T1000 (cell line): ENCODE data around the gene ATP8B4.
A peak's percentile ranks its signal among the peaks of the same experiment; 100 is the strongest.

ENCODE experiments used
- DNase-seq: peaks from one replicate; lab custom pipeline; 2025; ENCODE audit warnings: mixed read lengths; lab: John Stamatoyannopoulos, UW

ATP8B4 gene

DNA sequence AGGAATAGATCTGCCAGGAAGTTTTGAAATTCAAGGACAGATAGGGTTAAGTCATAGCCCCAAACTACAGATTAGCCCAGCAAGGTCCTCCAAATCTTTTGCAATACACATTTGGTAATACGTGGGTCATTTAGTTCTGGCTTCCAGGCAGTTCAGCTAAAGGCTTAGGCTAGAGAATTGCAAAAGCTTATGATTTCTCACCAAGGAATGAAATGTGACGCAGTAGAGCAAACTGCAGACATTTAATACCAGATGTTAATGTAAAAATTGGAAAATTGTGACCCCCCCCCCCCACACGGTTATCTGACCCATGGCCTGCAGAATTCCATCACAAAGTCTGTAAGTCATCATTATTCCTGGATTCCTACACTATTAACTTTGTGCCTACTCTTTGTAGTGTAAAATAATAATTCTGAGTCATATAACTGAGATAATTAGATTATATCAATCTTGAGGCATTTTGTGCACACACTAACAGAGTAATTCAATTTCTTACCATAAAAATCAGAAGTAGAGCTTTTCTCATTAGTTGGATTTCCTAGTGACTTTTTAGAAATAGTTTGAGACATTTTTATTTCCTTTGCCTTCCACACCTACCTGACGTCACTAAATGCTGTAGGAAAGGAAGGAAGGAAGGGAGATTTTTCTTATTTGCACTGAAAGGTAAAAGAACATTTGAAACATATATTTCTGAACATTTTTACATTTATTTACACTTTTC is 263.0 kb downstream of the ATP8B4 start:
- DNase-seq: peak; percentile 12

DNA sequence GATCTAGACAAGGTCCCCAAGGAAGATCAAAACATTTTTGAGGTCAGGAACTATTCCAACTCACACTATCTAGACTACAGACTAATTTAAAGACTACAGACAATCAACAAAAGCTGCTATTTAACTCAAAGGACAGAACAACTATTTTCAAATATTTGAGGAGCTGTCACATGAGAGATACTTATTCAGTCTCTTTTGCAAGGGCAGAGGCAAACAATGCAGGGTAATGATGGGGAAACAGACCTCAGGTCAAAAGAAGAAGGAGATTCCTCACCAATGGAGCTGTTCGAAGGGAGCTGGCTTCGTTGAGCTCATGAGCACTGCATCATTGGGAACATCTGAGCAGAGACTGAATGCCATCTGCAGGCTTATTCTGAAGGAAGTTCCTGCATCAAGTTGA is 266.3 kb downstream of the ATP8B4 start:
- no peak for DNase-seq

DNA sequence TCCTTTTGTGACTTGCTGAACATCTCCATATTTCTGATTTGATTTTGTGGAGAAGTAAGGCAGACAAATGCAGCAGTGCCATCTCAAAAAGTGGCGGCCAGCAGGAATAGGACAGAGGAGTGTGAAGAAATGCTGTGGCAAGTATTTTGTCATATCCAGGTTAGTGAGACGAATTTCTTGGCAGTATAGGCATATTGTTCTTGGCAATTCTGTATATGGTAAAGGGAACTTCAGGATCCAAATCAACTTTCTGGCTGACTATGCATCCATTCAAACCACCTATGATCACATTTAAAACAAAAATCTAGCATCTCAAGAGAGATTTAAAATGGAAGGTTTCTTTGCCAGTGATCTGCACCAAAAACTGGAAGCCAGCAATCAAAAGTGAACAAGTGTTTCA is 270.2 kb downstream of the ATP8B4 start:
- DNase-seq: no peak

DNA sequence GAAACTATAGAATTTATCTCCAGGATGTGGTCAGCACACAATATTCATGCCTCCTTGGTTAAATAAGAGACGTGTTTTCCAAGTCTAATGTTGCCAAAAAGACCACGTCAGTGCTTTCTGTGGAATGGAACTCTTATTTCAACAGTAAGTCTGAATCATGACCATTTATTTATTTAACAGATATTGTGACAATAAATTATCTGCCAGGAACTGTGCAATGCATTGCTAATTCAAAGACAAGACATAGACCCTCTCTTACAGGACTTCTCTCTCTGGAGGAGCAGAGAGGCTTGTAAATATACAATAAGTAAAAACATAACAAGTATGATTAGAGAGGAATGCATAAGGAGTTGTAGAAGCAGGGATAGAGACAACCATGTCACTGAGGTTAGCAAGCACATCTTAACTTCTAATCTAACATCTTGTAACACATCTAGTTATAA is 270.7 kb downstream of the ATP8B4 start:
- DNase-seq: peak; percentile 11

DNA sequence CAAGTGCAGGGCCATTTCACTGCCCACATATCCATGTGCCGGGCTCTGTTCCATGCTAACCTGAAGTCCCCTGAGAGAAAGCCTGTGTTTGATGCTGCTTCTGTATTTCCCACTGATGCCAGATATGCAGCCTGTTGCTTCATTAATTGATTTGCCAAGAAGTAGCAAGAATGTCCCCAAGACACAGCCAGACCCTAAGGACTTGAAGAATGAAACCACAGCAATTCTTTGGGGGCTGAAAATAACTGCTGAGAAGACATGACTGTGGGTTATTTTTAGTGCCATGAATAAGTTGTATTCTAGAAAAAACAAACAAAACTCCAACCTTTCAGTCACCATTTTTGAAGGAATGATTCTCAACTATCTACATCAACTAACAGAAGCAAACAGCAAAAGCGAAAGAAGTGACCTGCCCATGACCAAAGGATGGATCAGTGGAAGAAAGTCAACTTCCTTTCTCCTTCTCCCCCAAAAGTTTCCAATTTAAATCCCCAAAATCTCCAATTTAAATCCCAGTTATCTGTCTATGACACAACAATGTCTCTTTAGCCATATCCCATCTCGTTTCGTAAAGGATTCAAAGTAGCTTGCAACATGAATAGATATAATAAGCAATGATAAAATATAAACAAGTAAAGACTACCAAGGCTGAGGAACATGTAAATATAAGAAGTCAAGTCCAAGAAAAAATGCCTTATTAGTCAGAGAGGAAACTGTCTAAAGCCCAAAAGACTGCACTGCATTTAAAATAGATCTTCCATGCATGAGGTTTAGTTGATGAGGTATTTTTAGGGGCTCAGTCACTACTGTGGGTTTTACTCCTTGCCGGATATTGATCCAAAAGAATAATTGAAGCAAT is 271.4 kb downstream of the ATP8B4 start:
- no peak for DNase-seq

DNA sequence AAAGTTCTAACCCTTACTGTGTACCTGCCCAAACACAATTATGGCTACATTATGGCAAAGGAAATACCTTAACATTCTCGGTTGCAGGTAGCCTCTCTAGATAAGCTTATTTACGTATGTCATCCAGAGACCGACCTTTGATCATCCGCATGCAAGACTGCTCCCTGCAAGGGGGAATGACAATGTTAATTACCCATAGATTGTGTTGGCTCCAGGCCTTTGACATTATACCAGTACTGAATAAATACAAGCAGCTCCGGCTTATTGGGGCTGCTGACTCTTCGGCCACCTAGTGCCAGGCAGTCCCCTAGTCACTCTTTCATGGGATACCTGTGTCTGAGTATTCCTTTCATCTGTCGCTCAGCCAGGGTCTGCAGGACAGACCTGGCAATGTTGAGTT is 274.6 kb downstream of the ATP8B4 start:
- DNase-seq: no peak

DNA sequence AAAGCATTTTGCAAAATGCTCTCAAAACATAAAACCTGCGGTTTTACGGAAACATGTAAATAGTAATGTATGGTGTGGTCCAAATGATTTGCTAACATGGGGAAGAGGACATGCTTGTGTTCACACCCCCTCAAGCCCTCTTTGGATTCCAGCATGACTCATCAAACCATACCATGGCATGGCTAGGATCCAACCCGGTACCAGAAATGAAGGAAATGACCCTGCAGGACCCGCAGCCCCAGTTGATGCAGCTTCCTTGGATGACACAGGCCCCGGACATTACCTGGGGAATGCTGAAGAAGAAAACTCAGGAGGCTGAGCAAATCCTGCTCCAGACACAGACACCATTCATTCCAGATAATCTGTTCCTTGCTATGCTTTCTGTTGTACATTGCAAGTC is 275.3 kb downstream of the ATP8B4 start:
- DNase-seq: no peak

DNA sequence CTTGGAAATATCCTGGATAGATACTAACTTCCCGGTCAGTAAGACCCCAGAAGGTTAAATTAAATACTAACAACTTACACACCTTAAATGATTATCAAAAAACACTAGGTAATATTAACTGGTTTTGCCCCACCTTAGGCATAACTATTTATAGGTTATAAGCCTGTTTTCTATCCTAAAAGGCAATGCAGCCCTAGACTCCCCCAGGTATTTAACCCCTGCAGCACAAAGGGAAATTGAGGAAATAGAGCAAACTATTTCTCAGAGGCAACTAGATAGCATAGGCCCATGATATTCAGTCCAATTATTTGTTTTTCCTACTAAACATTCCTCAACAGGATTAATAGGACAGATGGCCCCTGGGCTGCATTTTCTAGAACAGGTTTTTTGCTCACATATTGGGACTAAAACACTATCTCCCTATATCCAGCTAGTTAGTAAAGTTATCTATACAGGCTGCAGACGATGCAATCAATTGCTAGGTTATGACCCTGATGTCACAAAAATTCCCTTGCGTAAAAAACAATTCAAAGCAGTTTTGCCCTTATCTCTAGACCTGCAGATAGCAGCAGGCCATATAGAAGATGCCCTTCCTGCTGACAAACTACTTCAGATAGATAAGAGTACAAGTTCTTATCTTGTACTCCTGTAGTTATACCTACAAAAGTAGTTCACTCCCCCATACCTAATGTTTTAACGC is 276.9 kb downstream of the ATP8B4 start:
- no peak for DNase-seq

DNA sequence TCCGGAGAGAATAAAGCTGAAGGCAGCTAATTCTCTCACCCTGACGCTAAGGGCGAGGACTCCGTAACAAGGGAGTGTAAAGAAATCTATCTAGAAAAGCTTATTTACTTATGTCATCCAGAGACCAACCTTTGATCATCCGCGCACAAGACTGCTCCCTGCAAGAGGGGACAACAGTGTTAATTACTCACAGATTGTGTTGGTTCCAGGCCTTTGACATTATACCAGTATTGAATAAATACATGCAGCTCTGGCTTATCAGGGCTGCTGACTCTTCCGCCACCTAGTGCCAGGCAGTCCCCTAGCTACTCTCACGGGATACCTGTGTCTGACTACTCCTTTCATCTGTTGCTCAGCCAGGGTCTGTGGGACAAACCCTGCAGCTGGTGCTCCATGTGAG is 286.5 kb downstream of the ATP8B4 start:
- no peak for DNase-seq

DNA sequence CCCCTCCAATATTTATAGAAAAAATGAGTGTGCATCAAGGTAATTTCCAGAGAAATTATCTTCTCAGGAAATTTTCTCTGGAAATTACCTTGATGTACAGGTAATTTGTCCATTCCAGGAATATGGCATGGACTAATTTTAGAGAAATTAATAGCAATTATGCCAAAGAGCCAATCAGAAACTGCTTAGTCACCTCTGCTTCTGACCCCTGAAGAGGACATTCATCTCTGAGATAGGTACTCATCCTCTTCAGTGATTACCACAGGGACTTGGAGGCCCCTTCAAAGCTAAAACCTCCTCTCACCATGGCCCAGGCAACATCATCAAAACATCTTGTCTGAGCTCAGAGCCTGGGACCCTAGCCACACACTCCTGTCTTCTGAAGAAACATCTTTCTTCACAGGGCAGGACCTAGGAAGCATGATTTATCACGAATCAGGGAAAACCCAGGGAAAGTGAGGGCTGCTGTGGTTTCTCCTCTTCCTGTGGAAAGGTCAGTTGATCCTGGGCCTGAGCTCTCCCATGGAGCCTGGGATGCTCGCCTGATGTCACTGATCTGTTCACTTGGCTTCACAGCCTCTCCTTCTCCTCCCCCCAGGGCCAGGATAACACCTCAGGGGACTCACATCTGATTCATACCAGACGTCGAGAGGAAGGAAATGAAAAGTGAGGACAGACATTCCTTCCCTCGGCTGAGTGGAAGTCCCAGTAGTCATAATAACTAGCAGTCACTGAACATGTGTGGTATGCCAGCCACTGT is 287.6 kb downstream of the ATP8B4 start:
- DNase-seq: peak; percentile 79

DNA sequence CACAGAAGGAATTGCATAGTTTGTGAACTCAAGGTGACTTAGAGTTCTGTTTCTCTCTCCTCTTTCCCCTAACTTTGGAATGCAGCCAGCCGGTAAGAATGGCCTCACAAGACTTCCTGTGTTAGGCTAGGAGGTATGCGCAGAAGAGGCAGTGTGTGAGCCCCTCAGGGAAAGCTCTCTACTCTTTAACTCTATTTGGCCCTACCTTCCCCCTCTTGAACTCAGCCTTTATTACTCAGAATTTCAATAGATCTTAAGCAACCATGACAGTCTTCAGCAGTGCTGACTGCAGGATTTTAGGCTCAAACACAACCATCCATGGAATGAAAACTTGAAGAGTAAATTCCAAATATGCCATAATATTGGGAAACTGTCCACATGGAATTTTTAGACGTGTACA is 288.6 kb downstream of the ATP8B4 start:
- DNase-seq: no peak

DNA sequence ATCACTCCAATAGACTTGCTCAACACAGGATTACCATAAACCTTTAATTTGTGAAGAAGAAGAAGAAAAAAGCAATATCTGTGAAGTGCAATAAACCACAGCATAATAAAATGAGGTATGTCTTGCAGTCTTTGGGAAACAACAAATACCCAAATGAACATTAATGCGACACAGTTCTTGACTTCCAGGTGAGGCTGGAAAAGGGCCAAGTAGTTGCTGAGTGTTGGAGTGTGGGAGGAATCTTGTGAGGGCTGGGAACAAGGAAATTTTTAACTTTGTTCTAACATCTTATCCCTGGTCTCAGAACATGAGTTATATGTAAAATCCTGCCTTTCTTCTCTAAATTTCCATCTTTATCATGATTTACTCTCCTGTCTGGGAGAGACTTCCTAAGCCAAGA is 291.7 kb downstream of the ATP8B4 start:
- no peak for DNase-seq

DNA sequence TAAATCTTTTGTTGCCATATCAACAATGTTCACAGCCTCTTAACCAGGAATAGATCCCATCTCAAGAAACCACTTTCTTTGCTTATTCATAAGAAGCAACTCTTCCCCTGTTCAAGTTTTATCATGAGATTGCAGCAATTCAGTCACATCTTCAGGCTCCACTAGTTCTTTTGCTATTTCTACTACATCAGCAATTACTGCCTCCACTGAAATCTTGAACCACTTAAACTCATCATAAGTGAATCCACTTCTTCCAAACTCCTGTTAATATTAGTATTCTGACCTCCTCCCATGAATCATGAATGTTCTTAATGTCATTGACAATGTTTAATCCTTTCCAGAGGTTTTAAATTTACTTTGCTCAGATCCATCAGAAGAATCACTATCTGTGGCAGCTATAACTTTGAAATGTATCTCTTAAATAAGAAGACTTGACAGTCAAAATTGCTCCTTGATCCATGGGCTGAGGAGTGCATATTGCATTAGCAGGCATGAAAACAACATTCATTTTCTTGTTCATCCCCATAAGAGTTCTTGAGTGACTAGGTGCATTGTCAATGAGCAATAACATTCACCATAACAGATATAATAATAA is 292.3 kb downstream of the ATP8B4 start:
- no peak for DNase-seq

DNA sequence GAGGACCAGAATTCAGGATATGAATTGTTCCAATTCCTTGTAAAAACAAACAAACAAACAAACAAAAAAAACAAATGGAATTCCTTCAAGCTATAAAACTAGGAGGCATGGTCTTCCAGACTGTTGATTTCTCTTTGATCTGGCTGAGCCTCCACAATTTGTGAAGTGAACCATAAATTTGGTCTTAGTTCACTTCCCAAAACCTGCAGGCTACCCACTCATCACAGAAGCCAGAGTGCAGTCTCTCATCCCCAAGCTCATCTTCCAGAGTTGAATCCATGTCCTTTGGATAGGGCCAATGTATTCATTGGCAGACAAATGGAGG is 294.3 kb downstream of the ATP8B4 start:
- DNase-seq: no peak

DNA sequence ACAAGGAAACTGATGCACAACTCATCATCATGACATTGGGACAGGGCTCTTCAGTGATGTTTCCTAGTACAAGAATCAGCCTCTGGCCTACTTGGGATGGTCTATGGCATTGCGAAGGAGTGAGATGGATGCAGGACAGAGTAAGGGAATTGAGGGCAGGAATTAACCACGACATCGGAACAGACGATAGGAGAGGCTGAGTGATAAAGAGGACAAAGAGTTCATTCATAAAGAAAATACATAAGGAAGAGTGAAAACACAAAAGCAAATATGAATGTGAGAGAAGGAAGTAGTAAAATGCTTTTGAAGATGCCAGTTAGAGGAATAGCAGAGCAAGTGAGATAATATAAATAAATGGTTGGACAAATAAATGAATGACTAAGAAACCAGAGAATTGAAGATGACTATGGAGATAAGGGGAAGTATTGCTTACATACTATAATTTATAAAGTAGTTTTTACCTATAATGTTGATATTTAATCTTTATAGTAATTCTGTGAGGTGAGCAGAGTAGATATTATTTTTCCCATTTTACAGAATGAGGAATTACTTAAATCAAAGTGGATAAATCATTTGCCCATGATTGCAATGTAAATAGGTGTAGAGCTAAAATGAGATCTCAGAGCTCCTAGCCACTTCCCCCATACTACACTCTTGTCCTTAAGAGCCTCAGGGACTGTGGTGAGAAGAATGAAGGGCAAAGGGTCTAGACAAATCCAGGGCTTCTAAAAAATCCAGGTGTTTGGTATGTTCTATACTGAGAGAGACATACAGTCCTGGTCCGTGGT is 294.9 kb downstream of the ATP8B4 start:
- no peak for DNase-seq

DNA sequence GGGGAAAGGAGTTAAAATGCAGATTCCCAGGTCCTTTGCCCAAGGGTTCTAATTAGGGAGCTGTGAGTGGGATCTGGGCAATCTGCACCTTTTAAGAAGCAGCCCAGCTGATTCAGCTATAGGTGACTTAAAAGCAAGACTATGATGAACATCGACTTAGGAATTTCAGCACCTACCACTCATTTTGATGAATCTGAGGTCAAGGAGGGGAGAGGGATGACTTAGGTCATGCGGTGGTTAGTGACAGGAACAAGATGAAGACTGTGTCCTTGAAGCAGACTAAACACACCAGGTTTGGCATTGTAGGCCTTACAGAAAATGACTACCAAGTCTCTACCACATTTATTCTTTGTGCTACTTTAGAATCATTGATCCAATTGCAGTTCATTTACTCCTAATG is 301.9 kb downstream of the ATP8B4 start:
- no peak for DNase-seq

DNA sequence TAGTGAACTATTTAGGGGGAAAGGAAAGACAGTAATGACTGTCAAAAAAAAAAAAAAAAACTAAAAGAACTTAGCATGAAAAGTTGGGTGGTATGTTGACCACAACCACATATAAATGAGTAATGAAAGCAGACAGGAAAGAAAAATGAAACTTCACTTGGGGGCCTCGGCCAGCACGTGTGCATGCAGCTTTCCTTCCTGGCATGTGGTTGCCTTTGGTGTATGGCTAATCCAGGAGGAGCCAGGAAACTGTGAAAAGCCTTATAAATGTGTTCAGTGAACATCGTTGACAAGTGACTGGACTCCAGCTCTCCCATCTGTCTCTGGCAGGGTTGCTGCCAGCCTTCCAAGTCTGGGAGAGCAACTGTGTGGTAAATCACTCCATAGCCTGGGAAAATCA is 303.1 kb downstream of the ATP8B4 start:
- DNase-seq: no peak

DNA sequence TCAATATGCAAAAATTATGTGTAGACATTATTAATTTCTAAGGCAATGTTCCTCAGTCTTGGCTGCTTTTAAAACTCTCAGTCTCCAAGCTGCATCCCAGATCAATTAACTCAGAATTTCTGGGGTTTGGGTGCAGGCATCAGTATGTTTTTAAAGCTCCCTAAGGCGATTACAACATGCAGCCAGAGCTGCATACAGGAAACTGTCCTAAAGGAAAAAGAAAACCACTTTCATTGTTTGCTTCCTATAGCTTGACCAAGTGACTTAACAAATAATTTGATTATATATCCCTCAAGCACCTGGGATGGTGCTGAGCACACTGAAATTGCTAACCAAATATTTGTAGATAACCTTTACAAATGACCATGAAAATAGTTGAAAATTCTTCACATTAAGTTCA is 303.5 kb downstream of the ATP8B4 start:
- no peak for DNase-seq

DNA sequence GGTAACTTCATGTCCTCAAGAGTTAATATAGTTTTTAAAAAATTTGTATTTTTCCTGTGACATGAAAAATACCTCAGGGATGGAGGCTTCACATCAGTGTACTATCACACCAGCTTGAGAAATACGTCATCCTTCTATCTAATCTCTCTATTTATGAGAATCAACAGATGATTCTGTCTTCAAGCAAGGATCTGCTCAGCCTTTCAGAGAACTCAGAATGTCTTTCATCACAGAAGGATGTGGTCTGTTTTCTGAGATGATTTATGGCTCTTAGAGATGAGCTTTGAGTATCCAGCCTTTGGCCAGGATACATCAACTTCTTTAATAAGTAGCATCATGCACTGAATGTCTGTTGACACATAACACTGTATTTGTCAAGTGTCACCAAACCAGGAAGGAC is 304.3 kb downstream of the ATP8B4 start:
- no peak for DNase-seq

DNA sequence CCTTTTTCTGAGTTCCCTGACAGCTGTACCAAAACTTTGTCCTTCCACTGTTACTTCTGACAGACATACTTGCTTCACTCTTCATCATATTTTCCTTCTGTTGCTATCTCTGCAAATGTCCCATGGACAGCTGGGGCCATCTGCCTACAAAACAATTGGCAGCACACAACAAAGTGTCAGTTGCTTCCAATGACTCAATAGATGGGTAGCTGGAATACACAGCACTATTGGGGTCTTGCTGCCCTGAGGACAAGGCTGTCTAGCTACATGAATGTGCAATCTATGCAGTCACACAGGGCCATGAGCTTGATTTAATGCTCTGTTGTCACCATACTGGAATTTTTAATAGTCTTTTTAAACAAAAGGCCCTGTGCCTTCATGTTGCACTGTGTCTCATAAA is 305.4 kb downstream of the ATP8B4 start:
- no peak for DNase-seq

DNA sequence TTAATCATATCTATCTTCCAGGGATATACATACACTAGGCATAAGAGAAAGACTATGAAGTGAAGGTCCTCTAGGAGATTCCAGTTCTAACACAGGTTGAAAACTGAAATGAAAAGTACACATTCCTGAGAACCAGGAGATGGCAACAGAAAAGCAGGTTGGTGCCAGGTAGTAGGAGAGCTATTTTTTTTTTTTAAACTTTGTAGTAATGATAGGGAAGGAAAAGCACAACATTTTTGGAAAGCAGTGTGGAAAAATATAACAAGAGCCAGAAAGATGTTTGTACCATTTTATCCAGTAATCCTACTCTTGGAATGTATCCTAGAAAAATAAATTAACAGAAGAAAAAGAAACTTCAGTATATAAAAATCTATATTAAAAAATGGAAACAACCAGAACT is 308.3 kb downstream of the ATP8B4 start:
- DNase-seq: no peak
